K562 (cell line): ENCODE data around the gene KIFAP3. TPM values are rescaled to one million over a fixed set of nuclear protein-coding genes. Genes with fewer than 3 reads are reported as not detected.

ENCODE experiments used
- ARNT ChIP-seq, 2 experiments: fragments of 450-650 bp; IDR thresholded peaks; 2 replicates each; pipeline ENCODE4 v1.6.1; 2016; ENCODE audit warnings: mild to moderate bottlenecking in 1 of 2
- CHAMP1 ChIP-seq: fragments of 450-650 bp; IDR thresholded peaks from 2 replicates; pipeline ENCODE4 v1.6.1; 2016; ENCODE audit warnings: mild to moderate bottlenecking
- CTCF ChIP-seq, 3 experiments: IDR thresholded peaks in 2 of 3; conservative IDR thresholded peaks in 1 of 3; 2 replicates each; pipeline ENCODE4 v1.5.1; 2011 to 2012; ENCODE audit warnings: low read length in 3 of 3, mild to moderate bottlenecking in 3 of 3, control low read depth in 2 of 3, improper control_type of control experiment in 1 of 3, inconsistent platforms in 1 of 3, low read depth in 1 of 3, mixed read lengths in 1 of 3, moderate library complexity in 1 of 3; ENCODE audit not compliant: insufficient read depth in 2 of 3
- EP300 ChIP-seq: IDR thresholded peaks from 2 replicates; pipeline ENCODE4 v1.6.1; 2012; ENCODE audit warnings: low read length, improper control_type of control experiment
- EZH2 ChIP-seq: IDR thresholded peaks from 2 replicates; pipeline ENCODE4 v1.6.1; 2012; ENCODE audit warnings: low read depth, mild to moderate bottlenecking, inconsistent platforms, low read length, borderline replicate concordance
- FOXJ3 ChIP-seq: sonication (generic); formaldehyde crosslinking; IDR thresholded peaks from 2 replicates; pipeline ENCODE4 v1.4.0; 2020; ENCODE audit warnings: mild to moderate bottlenecking, missing genetic modification reagents
- GATAD2A ChIP-seq: fragments of 450-650 bp; IDR thresholded peaks from 2 replicates; pipeline ENCODE4 v1.6.1; 2017
- HIVEP1 ChIP-seq: fragments of 250-450 bp; sonication (Bioruptor Pico); IDR thresholded peaks from 2 replicates; pipeline ENCODE4 v1.4.0; 2020; ENCODE audit warnings: mild to moderate bottlenecking
- HOXB6 ChIP-seq: fragments of 250-450 bp; sonication (Bioruptor Pico); IDR thresholded peaks from 2 replicates; pipeline ENCODE4 v1.5.1; 2022; ENCODE audit warnings: mild to moderate bottlenecking, borderline replicate concordance
- MEIS2 ChIP-seq: fragments of 450-650 bp; IDR thresholded peaks from 2 replicates; pipeline ENCODE4 v1.6.1; 2014; ENCODE audit warnings: mild to moderate bottlenecking; ENCODE audit not compliant: partially characterized antibody
- MLX ChIP-seq, 2 experiments: fragments of 450-650 bp in 1 of 2; sonication (generic) in 1 of 2; formaldehyde crosslinking; conservative IDR thresholded peaks; 2 replicates each; pipeline versions ENCODE4 v1.4.0 to v1.8.1; 2020 to 2022; ENCODE audit warnings: mild to moderate bottlenecking in 1 of 2, missing genetic modification reagents in 1 of 2
- NR0B1 ChIP-seq: fragments of 450-650 bp; IDR thresholded peaks from one replicate; pipeline ENCODE4 v1.6.1; 2018; ENCODE audit warnings: mild to moderate bottlenecking, moderate library complexity; ENCODE audit not compliant: partially characterized antibody
- PHTF2 ChIP-seq: fragments of 250-450 bp; sonication (Bioruptor Pico); IDR thresholded peaks from 2 replicates; pipeline ENCODE4 v1.5.0; 2021; ENCODE audit warnings: mild to moderate bottlenecking
- POLR2G ChIP-seq: fragments of 200-400 bp; formaldehyde crosslinking; IDR thresholded peaks from 2 replicates; pipeline ENCODE4 v1.6.1; 2017; ENCODE audit warnings: low read depth, mild to moderate bottlenecking, antibody characterized with exemption, low read length, moderate library complexity
- POLR2H ChIP-seq: IDR thresholded peaks from 2 replicates; pipeline ENCODE4 v1.6.1; 2016; ENCODE audit warnings: missing genetic modification characterization, low read depth, mild to moderate bottlenecking, control low read depth, missing compliant biosample characterization, moderate library complexity
- SMARCC2 ChIP-seq: fragments of 450-650 bp; IDR thresholded peaks from 2 replicates; pipeline ENCODE4 v1.6.1; 2017; ENCODE audit warnings: antibody characterized with exemption, moderate library complexity, mild to moderate bottlenecking, low read depth
- SP1 ChIP-seq: sonication (generic); formaldehyde crosslinking; IDR thresholded peaks from 2 replicates; pipeline ENCODE4 v1.8.1; 2022; ENCODE audit warnings: mild to moderate bottlenecking, missing genetic modification reagents
- TFAM ChIP-seq: fragments of 250-450 bp; sonication (Bioruptor Pico); conservative IDR thresholded peaks from 2 replicates; pipeline ENCODE4 v1.5.0; 2021; ENCODE audit warnings: mild to moderate bottlenecking, moderate library complexity
- TRIM24 ChIP-seq, 2 experiments: fragments of 450-650 bp; IDR thresholded peaks; 2 replicates each; pipeline ENCODE4 v1.6.1; 2016
- ZNF197 ChIP-seq: fragments of 200-800 bp; sonication (Bioruptor generic); IDR thresholded peaks from 2 replicates; pipeline ENCODE4 v1.6.1; 2016; ENCODE audit warnings: low read depth, missing genetic modification characterization, missing compliant biosample characterization
- ZNF212 ChIP-seq: fragments of 450-650 bp; formaldehyde crosslinking; IDR thresholded peaks from 2 replicates; pipeline ENCODE4 v1.4.0; 2020; ENCODE audit warnings: mild to moderate bottlenecking
- ZNF507 ChIP-seq: conservative IDR thresholded peaks from 2 replicates; pipeline ENCODE4 v1.6.1; 2017; ENCODE audit warnings: missing genetic modification characterization, missing compliant biosample characterization
- ZNF644 ChIP-seq: fragments of 200-800 bp; sonication (Bioruptor generic); IDR thresholded peaks from 2 replicates; pipeline ENCODE4 v1.6.1; 2016; ENCODE audit warnings: low read depth, missing genetic modification characterization, missing compliant biosample characterization
- ZNF707 ChIP-seq: fragments of 250-450 bp; sonication (Bioruptor Pico); conservative IDR thresholded peaks from 2 replicates; pipeline ENCODE4 v1.8.0; 2022; ENCODE audit warnings: inconsistent platforms, mild to moderate bottlenecking, moderate library complexity
- polyA plus RNA-seq, 8 experiments: library from polyadenylated mRNA; depleted of rRNA in 4 of 8; stranded (reverse) in 5 of 8; unstranded in 3 of 8; fragments of >200 nt; fragmentation: Nextera tagmentation in 2 of 8; fragmentation: Illumina TruSeq in 1 of 8; extraction: Ambion mirVana in 2 of 8; extraction: Trizol in 1 of 8; gene quantifications; 2 replicates each; pipeline versions ENCODE4 v1.2.1 to v1.2.3, GENCODE V29; 2011 to 2014; ENCODE audit warnings: inconsistent platforms in 1 of 8, missing spikeins in 1 of 8
- total RNA-seq, 7 experiments: library from RNA; depleted of rRNA in 6 of 7; stranded (reverse); fragments of >200 nt in 6 of 7; fragmentation: Illumina TruSeq in 2 of 7; extraction: Trizol in 2 of 7; gene quantifications; 2 replicates each; pipeline versions ENCODE4 v1.2.1 to v1.2.3, GENCODE V29; 2011 to 2021; ENCODE audit warnings: low replicate concordance in 1 of 7

The KIFAP3 gene
- total and polyA plus RNA-seq, 9 of the 15 experiments (the other 6 are each of a cell fraction or from before 2014, with no cell fraction given) = 8.8 to 17.5 (median 11.8) TPM

- no peak for TF ChIP-seq SP1 (CRISPR knock-in tag)
- TF ChIP-seq TRIM24 (IDR thresholded peaks at IDR 0.05) = no peak
- TF ChIP-seq GATAD2A = no peak
- no peak for TF ChIP-seq HIVEP1
- no peak for TF ChIP-seq TFAM (CRISPR knock-in tag)
- TF ChIP-seq ZNF197 (CRISPR knock-in tag) = no peak
- TF ChIP-seq CHAMP1 = no peak
- TF ChIP-seq HOXB6 (CRISPR knock-in tag) = no peak
- no peak for TF ChIP-seq SMARCC2
- TF ChIP-seq ZNF707 (CRISPR knock-in tag) = no peak
- no peak for TF ChIP-seq ARNT (IDR thresholded peaks at IDR 0.05)
- TF ChIP-seq PHTF2 (CRISPR knock-in tag) = no peak
- no peak for TF ChIP-seq MLX (CRISPR knock-in tag; conservative IDR thresholded peaks at IDR 0.05)
- no peak for TF ChIP-seq MEIS2
- no peak for TF ChIP-seq FOXJ3
- TF ChIP-seq EP300 = no peak
- no peak for TF ChIP-seq NR0B1
- TF ChIP-seq ZNF644 (tag) = no peak
- no peak for TF ChIP-seq POLR2G
- no peak for TF ChIP-seq POLR2H (tag)
- TF ChIP-seq CTCF (IDR thresholded peaks at IDR 0.05 in 2 of 3, conservative IDR thresholded peaks at IDR 0.05 in 1 of 3; ENCODE audit: insufficient read depth in 2 of 3, low read depth in 1 of 3, low read length in 3 of 3) = peak; percentile 55 to 85 (median 60); a peak in 5 of 6 replicates
- no peak for TF ChIP-seq EZH2
- TF ChIP-seq ZNF507 (tag) = no peak
- TF ChIP-seq ZNF212 (CRISPR knock-in tag) = no peak
Measured at GRCh38 chr1:169928438-169929209, 145.9 kb downstream of the KIFAP3 start (continued).
